Measurements from ENCODE around the gene OTOF.

Gene OTOF

DNA sequence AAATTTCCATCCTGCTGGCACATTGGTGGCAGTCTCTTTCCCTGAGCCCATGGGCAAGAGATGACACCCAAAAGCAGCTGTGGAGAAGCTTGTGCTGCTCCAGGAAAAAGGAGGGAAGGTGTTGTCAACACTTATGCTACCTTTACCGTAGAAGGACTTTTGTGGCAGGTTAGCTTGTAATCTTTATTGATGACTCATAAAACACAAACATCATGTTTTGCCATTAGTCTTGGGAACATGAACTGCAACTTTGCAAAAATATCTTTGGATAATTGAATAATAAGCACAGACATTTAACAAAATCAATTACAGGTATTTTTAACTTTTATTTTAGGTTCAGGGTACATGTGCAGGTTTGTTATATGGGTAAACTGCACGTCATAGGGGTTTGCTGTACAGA lies 42.8 kb downstream of the OTOF start:
- no peaks in the 10 kb centered on the region for H3K36me3 ChIP-seq (ENCODE audit: insufficient read depth, low read length)

DNA sequence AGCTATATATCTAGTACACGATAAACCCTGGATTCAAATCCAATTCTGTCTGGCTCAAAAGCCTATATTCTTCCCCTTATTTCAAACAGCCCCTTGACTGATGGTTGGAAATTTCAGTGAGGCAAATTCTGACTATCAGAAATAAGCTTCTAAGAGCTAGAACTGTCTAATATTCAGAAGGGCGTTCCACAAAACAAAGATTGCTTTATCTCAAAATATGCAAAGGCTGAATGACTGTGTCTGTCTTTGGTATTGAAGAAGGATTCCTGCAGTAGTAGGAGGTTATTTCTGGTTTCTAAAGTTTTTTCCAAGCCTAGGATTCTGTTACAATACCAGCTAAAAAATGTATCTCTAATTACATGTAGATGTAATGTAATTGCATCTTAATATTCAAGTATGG lies 45.1 kb downstream of the OTOF start:
- Histone ChIP-seq H3K4me1 (ENCODE audit: control insufficient read depth, insufficient read depth, low read length) (peaks cover 4% of the 10 kb centered on the region), H3K9ac (ENCODE audit: low read depth, low read length) (no peak overlapping the region), H3K27me3 (ENCODE audit: control insufficient read depth, insufficient read depth, low read length) (peaks cover 33% of the 10 kb centered on the region), H3K4me3 (ENCODE audit: low read length) (no peak overlapping the region), H3K9me3 (replicated peaks; ENCODE audit: low read length) (no peaks in the 10 kb centered on the region), H3K36me3 (ENCODE audit: insufficient read depth, low read length) (no peaks in the 10 kb centered on the region), H3K4me2 (ENCODE audit: low read length) (no peak overlapping the region)

More for the DNA sequence above, 42.8 kb downstream of the OTOF start:
- Histone ChIP-seq H3K9me3 (replicated peaks; ENCODE audit: low read length) (no peaks in the 10 kb centered on the region), H3K4me1 (ENCODE audit: control insufficient read depth, insufficient read depth, low read length) (peaks cover 8% of the 10 kb centered on the region), H3K4me3 (ENCODE audit: low read length) (no peak overlapping the region), H3K4me2 (ENCODE audit: low read length) (no peak overlapping the region), H3K9ac (ENCODE audit: low read depth, low read length) (no peak overlapping the region), H3K27me3 (ENCODE audit: control insufficient read depth, insufficient read depth, low read length) (peaks cover 29% of the 10 kb centered on the region)

DNA sequence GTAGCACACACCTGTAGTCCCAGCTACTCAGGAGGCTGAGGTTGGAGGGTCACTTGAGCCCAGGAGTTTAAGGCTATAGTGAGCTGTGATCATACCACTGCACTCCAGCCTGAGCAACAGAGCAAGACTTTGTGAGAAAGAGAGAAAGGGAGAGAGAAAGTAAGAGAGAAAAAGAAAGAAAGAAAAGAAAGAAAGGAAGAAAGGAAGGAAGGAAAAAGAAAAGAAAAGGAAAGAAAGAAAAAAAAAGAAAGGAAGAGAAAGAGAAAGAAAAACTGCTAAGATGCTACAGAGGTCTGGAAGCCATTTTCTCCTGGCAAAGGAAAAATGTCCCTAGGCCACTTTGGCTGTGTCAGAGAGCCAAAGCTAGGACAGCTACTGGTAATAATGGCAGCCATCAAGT lies 45.6 kb downstream of the OTOF start:
- no peaks in the 10 kb centered on the region for H3K9me3 ChIP-seq (replicated peaks; ENCODE audit: low read length)
- no peak overlapping the region for H3K9ac ChIP-seq (ENCODE audit: low read depth, low read length)

DNA sequence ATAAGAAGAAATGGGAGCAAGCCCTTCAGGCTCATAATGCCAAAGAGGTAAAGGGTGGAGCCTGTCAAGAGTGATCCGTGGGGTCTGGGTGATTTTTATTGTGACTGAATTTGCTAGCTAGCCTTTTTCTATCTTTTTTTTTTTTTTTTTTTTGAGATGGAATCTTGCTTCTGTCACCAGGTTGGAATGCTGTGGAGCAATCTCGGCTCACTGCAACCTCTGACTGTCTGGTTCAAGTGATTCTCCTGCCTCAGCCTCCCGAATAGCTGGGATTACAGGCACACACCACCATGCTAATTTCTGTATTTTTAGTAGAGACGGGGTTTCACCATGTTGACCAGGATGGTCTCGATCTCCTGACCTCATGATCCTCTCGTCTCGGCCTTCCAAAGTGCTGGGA lies 47.1 kb downstream of the OTOF start:
- no peaks in the 10 kb centered on the region for H3K9me3 ChIP-seq (replicated peaks; ENCODE audit: low read length)
- H3K4me3 ChIP-seq (ENCODE audit: low read length) = no peak overlapping the region
- H3K9ac ChIP-seq (ENCODE audit: low read depth, low read length) = no peak overlapping the region
- peaks cover 4% of the 10 kb centered on the region for H3K4me1 ChIP-seq (ENCODE audit: control insufficient read depth, insufficient read depth, low read length)
- no peak overlapping the region for H3K4me2 ChIP-seq (ENCODE audit: low read length)
- no peaks in the 10 kb centered on the region for H3K36me3 ChIP-seq (ENCODE audit: insufficient read depth, low read length)
- peaks cover 45% of the 10 kb centered on the region for H3K27me3 ChIP-seq (ENCODE audit: control insufficient read depth, insufficient read depth, low read length)

More for the DNA sequence above, 45.6 kb downstream of the OTOF start:
- H3K36me3 ChIP-seq (ENCODE audit: insufficient read depth, low read length) = no peaks in the 10 kb centered on the region
- H3K4me3 ChIP-seq (ENCODE audit: low read length) = no peak overlapping the region
- H3K27me3 ChIP-seq (ENCODE audit: control insufficient read depth, insufficient read depth, low read length) = peaks cover 38% of the 10 kb centered on the region
- no peak overlapping the region for H3K4me2 ChIP-seq (ENCODE audit: low read length)
- peaks cover 4% of the 10 kb centered on the region for H3K4me1 ChIP-seq (ENCODE audit: control insufficient read depth, insufficient read depth, low read length)

DNA sequence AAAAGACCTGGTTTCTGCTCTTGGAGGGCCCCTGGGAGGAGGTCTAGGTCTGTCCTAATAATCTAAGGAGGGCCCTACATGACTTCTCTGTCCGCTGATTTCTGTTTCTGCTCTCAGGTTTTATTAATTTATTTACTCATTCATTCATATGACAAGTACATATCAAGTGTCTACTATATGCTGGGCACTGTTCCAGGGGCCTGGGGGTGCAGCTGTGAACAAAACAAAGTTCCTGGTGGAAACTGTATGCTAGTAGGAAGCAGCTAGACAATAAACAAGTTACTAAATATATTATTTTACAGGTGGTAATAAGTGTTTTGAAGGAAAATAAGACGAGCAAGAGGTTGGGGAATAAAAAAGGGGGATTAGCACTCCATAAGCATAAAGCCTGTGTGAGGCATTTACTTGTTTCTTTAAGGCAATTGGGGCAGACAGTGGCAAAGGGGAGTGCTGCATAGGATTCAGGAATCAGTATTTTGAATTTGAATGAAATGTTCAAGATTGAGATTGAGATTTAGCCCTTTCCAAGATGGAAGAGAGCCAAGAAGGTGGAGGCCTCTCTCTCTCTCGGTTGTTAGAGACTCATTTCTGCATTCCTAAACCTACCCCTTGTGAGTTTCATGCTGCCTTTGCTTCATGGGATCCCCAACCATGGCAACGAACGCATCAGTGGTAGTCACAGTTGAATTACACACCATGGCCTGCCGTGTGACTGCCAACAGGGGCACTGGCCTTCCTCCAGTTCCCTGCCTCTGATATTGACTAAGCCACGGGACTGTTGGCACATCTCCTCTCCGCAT lies 47.9 kb downstream of the OTOF start:
- no peaks in the 10 kb centered on the region for H3K9me3 ChIP-seq (replicated peaks; ENCODE audit: low read length)
- H3K9ac ChIP-seq (ENCODE audit: low read depth, low read length) = no peak overlapping the region
- H3K4me1 ChIP-seq (ENCODE audit: control insufficient read depth, insufficient read depth, low read length) = peaks cover 4% of the 10 kb centered on the region

DNA sequence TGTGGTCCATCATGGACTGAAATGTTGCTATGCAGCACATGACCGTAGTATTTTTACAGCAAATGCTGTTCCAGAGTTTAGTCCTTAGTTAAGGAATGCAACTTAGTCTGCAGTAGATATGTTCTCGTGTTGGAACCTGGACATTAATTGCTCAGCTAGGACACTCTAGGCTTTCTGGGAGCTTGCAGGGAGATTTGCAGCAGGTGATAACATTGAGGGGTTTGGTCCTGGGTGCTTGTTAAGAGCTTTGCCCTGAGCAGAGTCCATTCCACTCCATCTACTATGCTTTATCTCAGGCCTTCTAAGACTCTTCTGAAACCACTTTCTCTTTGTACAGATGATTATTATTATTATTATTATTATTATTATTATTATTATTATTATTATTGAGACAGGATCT lies 49.1 kb downstream of the OTOF start:
- H3K9me3 ChIP-seq (replicated peaks; ENCODE audit: low read length) = no peaks in the 10 kb centered on the region
- H3K4me1 ChIP-seq (ENCODE audit: control insufficient read depth, insufficient read depth, low read length) = peaks cover 4% of the 10 kb centered on the region
- H3K4me2 ChIP-seq (ENCODE audit: low read length) = no peak overlapping the region

More for the DNA sequence above, 47.9 kb downstream of the OTOF start:
- Histone ChIP-seq H3K4me2 (ENCODE audit: low read length) (no peak overlapping the region), H3K4me3 (ENCODE audit: low read length) (no peak overlapping the region), H3K36me3 (ENCODE audit: insufficient read depth, low read length) (no peaks in the 10 kb centered on the region), H3K27me3 (ENCODE audit: control insufficient read depth, insufficient read depth, low read length) (peaks cover 46% of the 10 kb centered on the region)

DNA sequence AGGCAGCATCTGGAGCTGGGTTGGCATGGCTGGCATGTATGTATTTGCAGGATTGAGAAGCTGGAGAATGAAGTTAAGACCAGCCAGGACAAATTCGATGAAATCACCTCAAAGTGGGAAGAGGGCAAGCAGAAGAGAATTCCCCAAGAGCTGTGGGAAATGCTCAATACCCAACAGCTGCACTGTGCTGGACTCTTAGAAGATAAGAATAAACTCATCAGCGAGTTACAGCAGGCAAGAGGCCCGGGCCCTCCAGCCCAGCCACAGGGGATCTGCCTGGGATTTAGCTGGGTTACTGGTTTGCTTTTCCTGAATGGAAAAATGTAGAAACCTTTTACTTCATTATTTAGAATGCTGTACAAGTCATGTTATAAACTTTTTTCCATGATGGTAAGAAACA lies 53.7 kb downstream of the OTOF start:
- Histone ChIP-seq H3K27me3 (ENCODE audit: control insufficient read depth, insufficient read depth, low read length) (peaks cover 56% of the 10 kb centered on the region), H3K9me3 (replicated peaks; ENCODE audit: low read length) (no peaks in the 10 kb centered on the region), H3K36me3 (ENCODE audit: insufficient read depth, low read length) (no peaks in the 10 kb centered on the region), H3K4me1 (ENCODE audit: control insufficient read depth, insufficient read depth, low read length) (no peaks in the 10 kb centered on the region), H3K4me3 (ENCODE audit: low read length) (no peak overlapping the region), H3K9ac (ENCODE audit: low read depth, low read length) (no peak overlapping the region), H3K4me2 (ENCODE audit: low read length) (no peak overlapping the region)

More for the DNA sequence above, 49.1 kb downstream of the OTOF start:
- Histone ChIP-seq H3K27me3 (ENCODE audit: control insufficient read depth, insufficient read depth, low read length) (peaks cover 50% of the 10 kb centered on the region), H3K9ac (ENCODE audit: low read depth, low read length) (no peak overlapping the region), H3K4me3 (ENCODE audit: low read length) (no peak overlapping the region), H3K36me3 (ENCODE audit: insufficient read depth, low read length) (no peaks in the 10 kb centered on the region)

DNA sequence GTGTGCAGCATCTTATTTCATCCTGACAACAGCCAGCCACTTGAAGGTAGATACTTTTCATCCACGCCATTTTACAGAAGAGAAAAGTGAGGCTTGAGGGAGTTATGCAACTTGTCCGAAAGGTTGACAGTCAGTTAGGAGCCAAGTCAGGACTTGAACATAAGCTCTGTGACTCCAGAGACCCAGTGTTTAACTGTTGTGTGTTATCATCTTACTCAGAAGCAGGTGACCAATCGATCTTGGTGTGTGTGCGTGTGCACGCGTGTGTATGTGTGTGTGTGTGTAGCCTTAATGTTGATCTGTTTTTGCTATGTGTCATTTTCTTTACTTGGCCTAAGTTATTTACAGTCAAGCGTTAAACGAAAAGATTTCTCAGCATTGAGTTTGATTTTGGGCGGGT lies 54.2 kb downstream of the OTOF start:
- Histone ChIP-seq H3K9ac (ENCODE audit: low read depth, low read length) (no peak overlapping the region), H3K27me3 (ENCODE audit: control insufficient read depth, insufficient read depth, low read length) (peaks cover 56% of the 10 kb centered on the region), H3K4me3 (ENCODE audit: low read length) (no peak overlapping the region), H3K36me3 (ENCODE audit: insufficient read depth, low read length) (no peaks in the 10 kb centered on the region), H3K4me2 (ENCODE audit: low read length) (no peak overlapping the region), H3K9me3 (replicated peaks; ENCODE audit: low read length) (no peaks in the 10 kb centered on the region), H3K4me1 (ENCODE audit: control insufficient read depth, insufficient read depth, low read length) (no peaks in the 10 kb centered on the region)

DNA sequence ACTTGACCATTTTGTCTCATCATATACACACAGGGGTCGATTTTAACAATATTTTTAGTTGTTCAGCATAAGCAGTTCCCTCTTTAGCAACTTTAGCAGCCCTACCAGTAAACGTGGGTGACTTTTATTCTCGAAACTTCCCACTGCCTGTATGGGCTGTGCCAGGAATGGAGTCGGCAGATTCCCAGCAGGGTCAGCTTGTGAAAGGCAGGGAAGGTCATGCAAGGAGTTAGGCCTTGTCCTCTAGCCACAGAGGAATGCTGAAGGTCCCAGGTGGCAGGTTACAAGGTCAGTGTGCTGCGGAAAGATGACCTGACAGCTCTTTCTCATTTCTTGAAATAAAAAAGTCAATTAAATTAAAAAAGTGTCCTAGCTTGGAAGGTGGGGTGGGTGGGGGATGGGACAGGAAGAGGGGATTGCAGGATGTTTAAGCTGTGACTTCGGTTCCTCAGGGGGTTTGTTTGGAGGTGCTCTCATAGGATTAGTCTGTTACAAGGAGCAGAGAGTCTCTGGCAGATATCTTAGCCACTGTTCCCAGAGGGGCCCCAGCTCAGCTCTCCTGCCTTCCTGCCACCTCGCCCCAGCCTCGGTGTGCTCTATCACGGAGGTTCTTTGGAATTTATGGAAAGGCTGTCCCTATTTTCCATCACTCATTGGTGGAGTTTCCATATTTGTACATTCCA lies 54.8 kb downstream of the OTOF start:
- H3K4me1 ChIP-seq (ENCODE audit: control insufficient read depth, insufficient read depth, low read length) = no peaks in the 10 kb centered on the region
- no peak overlapping the region for H3K4me2 ChIP-seq (ENCODE audit: low read length)
- H3K4me3 ChIP-seq (ENCODE audit: low read length) = no peak overlapping the region
- H3K9me3 ChIP-seq (replicated peaks; ENCODE audit: low read length) = no peaks in the 10 kb centered on the region
- no peaks in the 10 kb centered on the region for H3K36me3 ChIP-seq (ENCODE audit: insufficient read depth, low read length)
- H3K9ac ChIP-seq (ENCODE audit: low read depth, low read length) = no peak overlapping the region
- peaks cover 54% of the 10 kb centered on the region for H3K27me3 ChIP-seq (ENCODE audit: control insufficient read depth, insufficient read depth, low read length)

DNA sequence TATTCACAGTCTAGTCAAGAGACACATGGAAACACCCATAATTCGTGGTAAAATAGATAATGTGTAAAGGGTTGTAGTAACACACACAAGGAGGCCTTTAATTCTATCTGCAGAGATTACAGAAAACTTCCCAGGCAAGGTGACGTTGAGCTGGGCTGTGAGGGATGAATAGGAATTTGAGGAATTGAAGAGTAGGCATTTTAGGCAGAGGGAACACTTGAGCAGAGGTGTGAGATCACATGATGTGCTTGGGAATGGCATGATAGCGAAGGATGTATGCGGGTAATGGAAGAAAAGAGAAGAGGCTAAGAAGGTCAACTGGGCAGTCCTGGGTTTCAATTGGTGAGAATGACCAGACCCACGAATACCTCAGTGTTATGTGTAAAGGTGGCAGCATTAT lies 56.0 kb downstream of the OTOF start:
- no peaks in the 10 kb centered on the region for H3K9me3 ChIP-seq (replicated peaks; ENCODE audit: low read length)
- H3K36me3 ChIP-seq (ENCODE audit: insufficient read depth, low read length) = no peaks in the 10 kb centered on the region
- no peak overlapping the region for H3K4me2 ChIP-seq (ENCODE audit: low read length)

DNA sequence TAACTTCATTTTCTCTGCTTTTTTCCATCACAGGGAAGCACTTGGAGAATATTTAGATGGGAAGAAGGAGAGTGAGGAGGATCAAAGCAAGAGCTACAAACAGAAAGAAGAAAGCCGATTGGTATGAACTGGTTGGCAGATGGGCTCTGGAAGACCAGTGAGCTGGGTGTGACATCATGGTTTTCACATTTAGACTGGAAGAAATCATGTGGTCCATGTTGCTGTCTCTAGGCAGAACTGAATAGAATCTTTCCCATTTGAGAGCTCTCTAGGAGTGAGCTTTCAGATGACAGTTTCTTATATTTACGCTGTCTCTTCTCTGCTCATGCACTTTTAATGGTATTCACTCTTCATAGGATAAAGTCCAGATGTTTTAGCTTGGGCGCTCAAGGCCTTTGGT lies 63.6 kb downstream of the OTOF start:
- no peak overlapping the region for H3K9ac ChIP-seq (ENCODE audit: low read depth, low read length)
- no peak overlapping the region for H3K4me3 ChIP-seq (ENCODE audit: low read length)
- no peaks in the 10 kb centered on the region for H3K4me1 ChIP-seq (ENCODE audit: control insufficient read depth, insufficient read depth, low read length)
- H3K27me3 ChIP-seq (ENCODE audit: control insufficient read depth, insufficient read depth, low read length) = peaks cover 11% of the 10 kb centered on the region
- H3K4me2 ChIP-seq (ENCODE audit: low read length) = no peak overlapping the region
- H3K36me3 ChIP-seq (ENCODE audit: insufficient read depth, low read length) = no peaks in the 10 kb centered on the region
- no peaks in the 10 kb centered on the region for H3K9me3 ChIP-seq (replicated peaks; ENCODE audit: low read length)

More for the DNA sequence above, 56.0 kb downstream of the OTOF start:
- H3K4me1 ChIP-seq (ENCODE audit: control insufficient read depth, insufficient read depth, low read length) = no peaks in the 10 kb centered on the region
- H3K4me3 ChIP-seq (ENCODE audit: low read length) = no peak overlapping the region
- H3K9ac ChIP-seq (ENCODE audit: low read depth, low read length) = no peak overlapping the region
- H3K27me3 ChIP-seq (ENCODE audit: control insufficient read depth, insufficient read depth, low read length) = peaks cover 52% of the 10 kb centered on the region

Data from skeletal muscle satellite cell (primary cell).